Liver (tissue), 9 donors: ENCODE measurements around the gene PDZD2. TPM values are rescaled to one million over a fixed set of nuclear protein-coding genes. Genes with fewer than 3 reads are reported as not detected.

Experiments
- DNase-seq: peaks from one replicate; pipeline ENCODE4 v3.0.0-alpha.2; 2017; ENCODE audit warnings: low spot score
- H3K27ac ChIP-seq, 2 donors: one replicate each; pipeline ENCODE4 v1.7.0; 2013; ENCODE audit warnings: inconsistent platforms in 2 of 2, low read length in 2 of 2, control low read depth in 1 of 2, low read depth in 1 of 2, mild to moderate bottlenecking in 1 of 2
- H3K27me3 ChIP-seq, 4 donors: one replicate each; pipeline versions ENCODE4 v1.6.1 to v1.7.0; 2013; ENCODE audit warnings: low read length in 3 of 4, inconsistent platforms in 1 of 4, mild to moderate bottlenecking in 1 of 4, moderate library complexity in 1 of 4; ENCODE audit not compliant: control insufficient read depth in 4 of 4, insufficient read depth in 4 of 4
- H3K36me3 ChIP-seq, 4 donors: one replicate each; pipeline versions ENCODE4 v1.6.1 to v1.7.0; 2013; ENCODE audit warnings: low read length in 3 of 4, mild to moderate bottlenecking in 3 of 4, low read depth in 1 of 4, moderate library complexity in 1 of 4; ENCODE audit not compliant: control insufficient read depth in 4 of 4, insufficient read depth in 3 of 4
- H3K4me1 ChIP-seq, 4 donors: one replicate each; pipeline versions ENCODE4 v1.6.1 to v1.7.0; 2013; ENCODE audit warnings: low read length in 3 of 4, mild to moderate bottlenecking in 3 of 4, moderate library complexity in 1 of 4; ENCODE audit not compliant: control insufficient read depth in 4 of 4, insufficient read depth in 4 of 4
- H3K4me3 ChIP-seq, 3 donors: one replicate each; pipeline versions ENCODE4 v1.6.1 to v1.7.0; 2013; ENCODE audit warnings: low read length in 3 of 3, control low read depth in 1 of 3, low read depth in 1 of 3, mild to moderate bottlenecking in 1 of 3
- H3K9ac ChIP-seq, 2 donors: one replicate each; pipeline ENCODE4 v1.7.0; 2013; ENCODE audit warnings: low read length in 2 of 2, mild to moderate bottlenecking in 2 of 2, moderate library complexity in 2 of 2, control low read depth in 1 of 2, low read depth in 1 of 2
- H3K9me3 ChIP-seq, 4 donors: one replicate each; pipeline versions ENCODE4 v1.6.1 to v1.7.0; 2013; ENCODE audit warnings: low read length in 3 of 4; ENCODE audit not compliant: control insufficient read depth in 4 of 4
- EGR1 ChIP-seq, 2 donors: IDR thresholded peaks; 2 replicates each; pipeline ENCODE4 v1.6.1; 2016 to 2018; ENCODE audit warnings: antibody characterized with exemption in 2 of 2, low read depth in 2 of 2
- FOXA1 ChIP-seq: IDR thresholded peaks from 2 replicates; pipeline ENCODE4 v1.6.1; 2016; ENCODE audit warnings: antibody characterized with exemption
- GABPA ChIP-seq, 2 donors: IDR thresholded peaks in 1 of 2; conservative IDR thresholded peaks in 1 of 2; 2 replicates each; pipeline ENCODE4 v1.6.1; 2016; ENCODE audit warnings: antibody characterized with exemption in 2 of 2, mild to moderate bottlenecking in 1 of 2, moderate library complexity in 1 of 2
- HNF4A ChIP-seq, 2 donors: conservative IDR thresholded peaks; 2 replicates each; pipeline ENCODE4 v1.6.1; 2016; ENCODE audit warnings: antibody characterized with exemption in 2 of 2, mild to moderate bottlenecking in 2 of 2
- HNF4G ChIP-seq: IDR thresholded peaks from 2 replicates; pipeline ENCODE4 v1.6.1; 2016; ENCODE audit warnings: antibody characterized with exemption
- JUND ChIP-seq, 2 donors: IDR thresholded peaks; 2 replicates each; pipeline ENCODE4 v1.6.1; 2016; ENCODE audit warnings: antibody characterized with exemption in 2 of 2
- NR2F2 ChIP-seq: IDR thresholded peaks from 2 replicates; pipeline ENCODE4 v1.6.1; 2016; ENCODE audit warnings: antibody characterized with exemption
- RAD21 ChIP-seq, 2 donors: IDR thresholded peaks; 2 replicates each; pipeline ENCODE4 v1.6.1; 2016; ENCODE audit warnings: antibody characterized with exemption in 2 of 2, mild to moderate bottlenecking in 2 of 2
- SP1 ChIP-seq: IDR thresholded peaks from 2 replicates; pipeline ENCODE4 v1.6.1; 2018; ENCODE audit warnings: antibody characterized with exemption, mild to moderate bottlenecking
- TAF1 ChIP-seq: conservative IDR thresholded peaks from 2 replicates; pipeline ENCODE4 v1.6.1; 2016; ENCODE audit warnings: antibody characterized with exemption, mild to moderate bottlenecking
- WGBS: extraction: QIAGEN DNeasy Blood & Tissue Kit; methylation state at CpG from one replicate; pipeline ENCODE4 v1.1.7; 2013; 5-methylcytosine and 5-hydroxymethylcytosine counted together
- polyA plus RNA-seq, 2 donors: library from polyadenylated mRNA; stranded (reverse) in 1 of 2; unstranded in 1 of 2; fragments of 200-250 nt in 1 of 2; fragments of >200 nt in 1 of 2; fragmentation: Nextera tagmentation in 1 of 2; extraction: Ambion mirVana in 1 of 2; gene quantifications; one replicate each; pipeline versions ENCODE4 v1.2.1 to v1.2.3, GENCODE V29; 2013 to 2015
- total RNA-seq, 2 donors: library from RNA; depleted of rRNA; stranded (reverse); fragments of >200 nt; gene quantifications; one replicate each; pipeline ENCODE4 v1.2.3, GENCODE V29; 2014
- TF ChIP-seq, protein P1 (sequence below): fragments of 150-350 bp; IDR thresholded peaks from 2 replicates; pipeline ENCODE4 v1.5.1; 2017; ENCODE audit warnings: improper control_type of control experiment, low read depth, low read length; ENCODE audit not compliant: missing input control
- TF ChIP-seq, protein P2 (sequence below): IDR thresholded peaks from 2 replicates; pipeline ENCODE4 v1.6.1; 2016; ENCODE audit warnings: antibody characterized with exemption
- TF ChIP-seq, protein P3 (sequence below): IDR thresholded peaks from 2 replicates; pipeline ENCODE4 v1.6.1; 2016; ENCODE audit warnings: antibody characterized with exemption, mild to moderate bottlenecking
- TF ChIP-seq, protein P4 (sequence below): IDR thresholded peaks from 2 replicates; pipeline ENCODE4 v1.6.1; 2016; ENCODE audit warnings: antibody characterized with exemption
- donor health status: healthy.
- donor health status: healthy.
- donor health status: healthy.
- donor health status: healthy.
- donor health status: healthy.

The PDZD2 gene
- total and polyA plus RNA-seq, 4 donors, result 0.27 to 1.1 (median 0.54) TPM

DNA sequence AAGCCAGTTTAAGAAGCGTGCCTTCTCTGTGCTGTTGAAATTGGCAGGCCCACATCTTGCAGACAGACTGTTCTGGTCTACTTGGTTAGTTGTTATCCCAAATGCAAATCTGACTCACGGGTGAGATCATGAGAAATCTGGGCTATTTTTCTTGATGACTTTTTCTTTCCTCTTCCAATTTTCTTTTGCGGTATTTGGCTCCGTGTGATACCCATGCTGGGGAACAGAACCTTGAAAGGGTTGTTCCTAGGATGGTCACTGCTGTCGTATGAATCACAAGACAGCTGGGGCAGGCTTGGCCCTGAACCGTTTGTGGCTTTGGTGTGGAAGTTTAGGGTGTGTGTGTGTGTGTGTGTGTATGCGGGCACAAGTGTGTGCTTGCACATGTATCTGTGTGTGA, 24.6 kb downstream of the PDZD2 start (continued):
- no peak for TF ChIP-seq HNF4A (conservative IDR thresholded peaks at IDR 0.05)

DNA sequence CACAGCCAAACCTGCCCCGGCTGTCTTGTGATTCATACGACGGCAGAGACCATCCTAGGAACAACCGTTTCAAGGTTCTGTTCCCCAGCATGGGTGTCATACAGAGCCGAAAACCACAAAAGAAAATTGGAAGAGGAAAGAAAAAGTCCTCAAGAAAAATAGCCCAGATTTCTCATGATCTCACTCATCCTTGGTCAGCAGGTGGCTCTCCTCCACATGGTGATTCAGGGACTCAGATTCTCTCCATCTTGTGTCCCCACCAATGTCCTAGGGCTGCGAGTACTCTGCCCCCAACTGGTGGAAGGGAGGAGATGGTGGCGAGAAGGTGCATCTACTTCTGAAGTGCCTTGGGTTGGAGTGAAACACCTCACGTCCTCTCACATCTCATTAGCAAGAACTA, 25.6 kb downstream of the PDZD2 start:
- Histone ChIP-seq H3K36me3 (no peaks in the 10 kb centered on the region), H3K9me3 (no peaks in the 10 kb centered on the region), H3K4me3 (no peak overlapping the region), H3K4me1 (no peaks in the 10 kb centered on the region), H3K9ac (no peak overlapping the region), H3K27ac (no peak overlapping the region), H3K27me3 (peaks cover 0 to 3% (median 0%) of the 10 kb centered on the region in 4 donors)
- no peak for DNase-seq
- no peak for TF ChIP-seq HNF4A (conservative IDR thresholded peaks at IDR 0.05)
- 77% methylated on average over 8 of the region's 8 CpGs for WGBS

DNA sequence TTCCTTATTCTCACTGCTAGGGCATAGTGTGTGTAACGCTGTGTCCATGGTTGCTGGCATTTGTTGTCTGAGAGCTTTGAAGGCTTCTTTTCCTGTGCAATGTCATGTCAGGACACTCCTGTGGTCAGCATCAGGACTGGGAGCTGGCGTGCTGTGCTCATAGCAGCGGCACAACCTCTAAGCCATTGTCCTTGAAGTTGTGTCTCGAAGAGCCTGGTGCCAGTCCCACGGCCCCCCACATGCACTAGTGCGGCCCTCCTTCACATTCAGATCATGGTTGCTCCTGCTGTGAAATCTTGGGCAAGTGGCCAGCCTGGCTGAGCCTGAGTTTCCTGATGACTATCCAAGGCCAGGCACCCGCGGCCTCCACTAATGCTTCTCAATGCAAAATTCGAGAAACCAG, 32.4 kb downstream of the PDZD2 start:
- WGBS, result 74% methylated on average over 9 of the region's 9 CpGs

DNA sequence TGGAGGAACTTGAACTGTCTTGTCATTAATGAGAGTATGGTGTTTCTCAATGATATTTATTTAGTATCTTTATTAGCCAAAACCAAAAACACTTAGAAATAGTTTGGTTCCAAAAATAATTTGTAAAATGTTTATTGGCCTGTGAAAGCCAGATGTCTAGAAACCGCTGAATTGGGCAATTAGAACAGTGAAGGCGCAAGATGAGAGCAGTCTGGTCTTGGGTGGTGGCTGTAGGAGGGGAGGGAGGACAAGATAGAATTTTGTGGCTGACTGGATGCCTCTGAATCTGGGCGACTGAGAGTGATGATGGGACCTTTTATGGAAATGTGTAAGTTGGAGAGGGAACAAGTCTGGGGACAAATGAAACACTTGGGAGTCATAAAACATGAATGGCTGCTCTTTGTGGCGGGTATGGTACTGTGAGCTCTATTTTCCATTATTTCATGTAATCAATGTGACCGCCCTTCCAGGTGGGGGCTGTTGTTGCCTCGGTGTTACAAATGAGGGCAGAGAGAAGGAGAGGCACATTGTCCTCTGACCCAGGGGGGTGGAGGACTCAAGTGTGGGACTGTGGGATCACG, 35.5 kb downstream of the PDZD2 start:
- no peak for DNase-seq
- 79% methylated on average over 7 of the region's 7 CpGs for WGBS

More for the DNA sequence above, 32.4 kb downstream of the PDZD2 start:
- no peaks in the 10 kb centered on the region for H3K36me3 ChIP-seq
- no peak for DNase-seq
- no peaks in the 10 kb centered on the region for H3K4me1 ChIP-seq
- no peak overlapping the region for H3K4me3 ChIP-seq
- no peaks in the 10 kb centered on the region for H3K9me3 ChIP-seq
- no peaks in the 10 kb centered on the region for H3K27me3 ChIP-seq
- H3K27ac ChIP-seq, result no peak overlapping the region
- TF ChIP-seq, protein P1, sequence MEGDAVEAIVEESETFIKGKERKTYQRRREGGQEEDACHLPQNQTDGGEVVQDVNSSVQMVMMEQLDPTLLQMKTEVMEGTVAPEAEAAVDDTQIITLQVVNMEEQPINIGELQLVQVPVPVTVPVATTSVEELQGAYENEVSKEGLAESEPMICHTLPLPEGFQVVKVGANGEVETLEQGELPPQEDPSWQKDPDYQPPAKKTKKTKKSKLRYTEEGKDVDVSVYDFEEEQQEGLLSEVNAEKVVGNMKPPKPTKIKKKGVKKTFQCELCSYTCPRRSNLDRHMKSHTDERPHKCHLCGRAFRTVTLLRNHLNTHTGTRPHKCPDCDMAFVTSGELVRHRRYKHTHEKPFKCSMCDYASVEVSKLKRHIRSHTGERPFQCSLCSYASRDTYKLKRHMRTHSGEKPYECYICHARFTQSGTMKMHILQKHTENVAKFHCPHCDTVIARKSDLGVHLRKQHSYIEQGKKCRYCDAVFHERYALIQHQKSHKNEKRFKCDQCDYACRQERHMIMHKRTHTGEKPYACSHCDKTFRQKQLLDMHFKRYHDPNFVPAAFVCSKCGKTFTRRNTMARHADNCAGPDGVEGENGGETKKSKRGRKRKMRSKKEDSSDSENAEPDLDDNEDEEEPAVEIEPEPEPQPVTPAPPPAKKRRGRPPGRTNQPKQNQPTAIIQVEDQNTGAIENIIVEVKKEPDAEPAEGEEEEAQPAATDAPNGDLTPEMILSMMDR, result no peak
- no peak overlapping the region for H3K9ac ChIP-seq

More for the DNA sequence above, 35.5 kb downstream of the PDZD2 start:
- H3K36me3 ChIP-seq, result no peaks in the 10 kb centered on the region
- H3K4me3 ChIP-seq, result no peak overlapping the region
- H3K27ac ChIP-seq, result no peak overlapping the region
- no peak overlapping the region for H3K9ac ChIP-seq
- H3K9me3 ChIP-seq, result no peaks in the 10 kb centered on the region
- no peaks in the 10 kb centered on the region for H3K4me1 ChIP-seq
- TF ChIP-seq, protein P2, sequence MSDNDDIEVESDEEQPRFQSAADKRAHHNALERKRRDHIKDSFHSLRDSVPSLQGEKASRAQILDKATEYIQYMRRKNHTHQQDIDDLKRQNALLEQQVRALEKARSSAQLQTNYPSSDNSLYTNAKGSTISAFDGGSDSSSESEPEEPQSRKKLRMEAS, result no peak
- TF ChIP-seq RAD21 (IDR thresholded peaks at IDR 0.05), result no peak
- TF ChIP-seq NR2F2, result no peak
- no peak for TF ChIP-seq GABPA (IDR thresholded peaks at IDR 0.05 in 1 of 2, conservative IDR thresholded peaks at IDR 0.05 in 1 of 2)
- TF ChIP-seq TAF1, result no peak
- TF ChIP-seq, protein P3, sequence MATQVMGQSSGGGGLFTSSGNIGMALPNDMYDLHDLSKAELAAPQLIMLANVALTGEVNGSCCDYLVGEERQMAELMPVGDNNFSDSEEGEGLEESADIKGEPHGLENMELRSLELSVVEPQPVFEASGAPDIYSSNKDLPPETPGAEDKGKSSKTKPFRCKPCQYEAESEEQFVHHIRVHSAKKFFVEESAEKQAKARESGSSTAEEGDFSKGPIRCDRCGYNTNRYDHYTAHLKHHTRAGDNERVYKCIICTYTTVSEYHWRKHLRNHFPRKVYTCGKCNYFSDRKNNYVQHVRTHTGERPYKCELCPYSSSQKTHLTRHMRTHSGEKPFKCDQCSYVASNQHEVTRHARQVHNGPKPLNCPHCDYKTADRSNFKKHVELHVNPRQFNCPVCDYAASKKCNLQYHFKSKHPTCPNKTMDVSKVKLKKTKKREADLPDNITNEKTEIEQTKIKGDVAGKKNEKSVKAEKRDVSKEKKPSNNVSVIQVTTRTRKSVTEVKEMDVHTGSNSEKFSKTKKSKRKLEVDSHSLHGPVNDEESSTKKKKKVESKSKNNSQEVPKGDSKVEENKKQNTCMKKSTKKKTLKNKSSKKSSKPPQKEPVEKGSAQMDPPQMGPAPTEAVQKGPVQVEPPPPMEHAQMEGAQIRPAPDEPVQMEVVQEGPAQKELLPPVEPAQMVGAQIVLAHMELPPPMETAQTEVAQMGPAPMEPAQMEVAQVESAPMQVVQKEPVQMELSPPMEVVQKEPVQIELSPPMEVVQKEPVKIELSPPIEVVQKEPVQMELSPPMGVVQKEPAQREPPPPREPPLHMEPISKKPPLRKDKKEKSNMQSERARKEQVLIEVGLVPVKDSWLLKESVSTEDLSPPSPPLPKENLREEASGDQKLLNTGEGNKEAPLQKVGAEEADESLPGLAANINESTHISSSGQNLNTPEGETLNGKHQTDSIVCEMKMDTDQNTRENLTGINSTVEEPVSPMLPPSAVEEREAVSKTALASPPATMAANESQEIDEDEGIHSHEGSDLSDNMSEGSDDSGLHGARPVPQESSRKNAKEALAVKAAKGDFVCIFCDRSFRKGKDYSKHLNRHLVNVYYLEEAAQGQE, result no peak
- no peak for TF ChIP-seq HNF4G
- TF ChIP-seq, protein P1, result no peak
- no peak for TF ChIP-seq JUND (IDR thresholded peaks at IDR 0.05)
- TF ChIP-seq, protein P4, sequence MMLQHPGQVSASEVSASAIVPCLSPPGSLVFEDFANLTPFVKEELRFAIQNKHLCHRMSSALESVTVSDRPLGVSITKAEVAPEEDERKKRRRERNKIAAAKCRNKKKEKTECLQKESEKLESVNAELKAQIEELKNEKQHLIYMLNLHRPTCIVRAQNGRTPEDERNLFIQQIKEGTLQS, result no peak
- no peak for TF ChIP-seq EGR1 (IDR thresholded peaks at IDR 0.05; ENCODE audit: low read depth in 2 of 2)
- TF ChIP-seq FOXA1, result no peak
- no peak for TF ChIP-seq SP1
- no peaks in the 10 kb centered on the region for H3K27me3 ChIP-seq
